Measurements from ENCODE around the gene MUC4. TPM values are rescaled to one million over a fixed set of nuclear protein-coding genes. Genes with fewer than 3 reads are reported as not detected.
"Not testable (repeated sequence)": the region's sequence is repeated elsewhere in the genome, so short reads cannot be mapped to it uniquely, and the experiment has no call there.

MUC4 gene
- total RNA-seq, 2 donors from 2014 or later = not detected

DNA sequence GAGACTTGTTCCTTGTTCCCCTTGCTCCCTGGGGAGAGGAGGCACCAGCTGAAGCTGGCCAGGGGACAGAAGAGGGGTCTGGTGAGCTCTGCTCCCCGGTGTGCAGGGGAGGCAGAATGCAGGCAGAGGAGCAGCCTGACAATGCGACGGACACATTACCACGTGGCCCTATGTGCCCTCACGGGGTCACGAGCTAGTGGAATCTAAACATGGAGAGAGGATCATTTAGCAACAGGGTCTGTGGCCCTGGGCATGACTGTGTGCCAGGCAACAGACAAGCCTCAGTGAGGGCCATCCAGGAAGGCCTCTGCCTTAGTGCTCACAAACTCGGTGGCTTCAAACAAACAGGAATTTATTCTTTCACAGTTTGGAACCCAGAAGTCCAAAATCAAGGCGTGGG lies 8.5 kb upstream of the MUC4 start:
- no peak for TF ChIP-seq POLR2A (IDR thresholded peaks at IDR 0.05)
- TF ChIP-seq, protein P1, sequence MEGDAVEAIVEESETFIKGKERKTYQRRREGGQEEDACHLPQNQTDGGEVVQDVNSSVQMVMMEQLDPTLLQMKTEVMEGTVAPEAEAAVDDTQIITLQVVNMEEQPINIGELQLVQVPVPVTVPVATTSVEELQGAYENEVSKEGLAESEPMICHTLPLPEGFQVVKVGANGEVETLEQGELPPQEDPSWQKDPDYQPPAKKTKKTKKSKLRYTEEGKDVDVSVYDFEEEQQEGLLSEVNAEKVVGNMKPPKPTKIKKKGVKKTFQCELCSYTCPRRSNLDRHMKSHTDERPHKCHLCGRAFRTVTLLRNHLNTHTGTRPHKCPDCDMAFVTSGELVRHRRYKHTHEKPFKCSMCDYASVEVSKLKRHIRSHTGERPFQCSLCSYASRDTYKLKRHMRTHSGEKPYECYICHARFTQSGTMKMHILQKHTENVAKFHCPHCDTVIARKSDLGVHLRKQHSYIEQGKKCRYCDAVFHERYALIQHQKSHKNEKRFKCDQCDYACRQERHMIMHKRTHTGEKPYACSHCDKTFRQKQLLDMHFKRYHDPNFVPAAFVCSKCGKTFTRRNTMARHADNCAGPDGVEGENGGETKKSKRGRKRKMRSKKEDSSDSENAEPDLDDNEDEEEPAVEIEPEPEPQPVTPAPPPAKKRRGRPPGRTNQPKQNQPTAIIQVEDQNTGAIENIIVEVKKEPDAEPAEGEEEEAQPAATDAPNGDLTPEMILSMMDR (IDR thresholded peaks at IDR 0.05) = no peak
- no peak overlapping the region for H3K4me3 ChIP-seq

GRCh38 chr3:195818301-195818700 lies 6.6 kb upstream of the MUC4 start:
- Histone ChIP-seq H3K27ac (no peak overlapping the region), H3K9me3 (no peaks in the 10 kb centered on the region), H3K36me3 (replicated peaks in 1 of 2; ENCODE audit: insufficient read depth in 1 of 2, low read depth in 2 of 2) (no peaks in the 10 kb centered on the region), H3K4me3 (no peak overlapping the region), H3K4me1 (no peaks in the 10 kb centered on the region), H3K27me3 (peaks cover 0 to 6% of the 10 kb centered on the region in 2 donors)
- DNase-seq = no peak
- WGBS, 2 donors = 81 to 84% methylated on average over 12 to 21 of the region's 21 CpGs
- TF ChIP-seq POLR2A (IDR thresholded peaks at IDR 0.05) = no peak
- TF ChIP-seq, protein P1 (IDR thresholded peaks at IDR 0.05) = no peak
- intact Hi-C loops (cut with DNase I) = no loop called here
- no peak for ATAC-seq

More for the DNA sequence above, 8.5 kb upstream of the MUC4 start:
- intact Hi-C loops (cut with DNase I) = no loop called here
- no peak for DNase-seq
- 85 to 100% methylated on average over 1 to 8 of the region's 8 CpGs for WGBS, 2 donors
- Histone ChIP-seq H3K9me3 (no peaks in the 10 kb centered on the region), H3K27me3 (peaks cover 0 to 6% of the 10 kb centered on the region in 2 donors), H3K4me1 (no peaks in the 10 kb centered on the region), H3K36me3 (replicated peaks in 1 of 2; ENCODE audit: insufficient read depth in 1 of 2, low read depth in 2 of 2) (no peaks in the 10 kb centered on the region), H3K27ac (no peak overlapping the region)
- ATAC-seq = no peak

DNA sequence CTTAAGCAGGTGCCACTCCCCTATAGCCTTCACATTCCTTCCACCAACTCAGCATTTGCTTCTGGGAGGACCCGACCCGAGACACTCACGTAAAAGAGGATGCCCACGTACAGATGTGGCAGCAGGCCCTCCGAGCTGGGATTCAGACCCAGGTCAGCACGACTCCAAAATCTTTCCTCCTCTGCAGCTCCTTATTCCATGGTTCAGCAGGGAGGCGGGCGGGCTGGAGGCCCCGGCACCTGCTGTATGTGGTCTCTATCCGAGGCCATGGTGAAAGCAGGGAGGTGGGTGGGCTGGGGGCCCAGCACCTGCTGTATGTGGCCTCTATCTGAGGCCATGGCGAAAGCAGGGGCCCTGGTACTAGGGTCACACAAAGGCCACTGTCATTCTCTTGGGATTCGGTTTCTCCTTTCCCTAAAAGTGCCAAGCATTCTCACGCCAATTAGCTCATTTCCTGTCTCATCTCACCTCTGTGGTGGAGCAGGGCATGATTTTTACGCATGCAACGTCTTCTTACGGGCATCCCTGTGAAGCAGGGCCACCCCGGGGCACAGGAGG lies 5.9 kb upstream of the MUC4 start:
- 80 to 89% methylated on average over 17 of the region's 17 CpGs for WGBS, 2 donors
- Histone ChIP-seq H3K27ac (no peak overlapping the region), H3K9me3 (no peaks in the 10 kb centered on the region), H3K4me1 (no peaks in the 10 kb centered on the region), H3K36me3 (replicated peaks in 1 of 2; ENCODE audit: insufficient read depth in 1 of 2, low read depth in 2 of 2) (no peaks in the 10 kb centered on the region), H3K4me3 (no peak overlapping the region), H3K27me3 (peaks cover 0 to 6% of the 10 kb centered on the region in 2 donors)
- TF ChIP-seq, protein P1 (IDR thresholded peaks at IDR 0.05) = no peak
- no peak for TF ChIP-seq POLR2A (IDR thresholded peaks at IDR 0.05)
- ATAC-seq = no peak
- intact Hi-C loops (cut with DNase I) = no loop called here
- DNase-seq = no peak

- DNase-seq; H3K4me1 ChIP-seq; intact Hi-C loops (cut with DNase I); H3K9me3 ChIP-seq; H3K36me3 ChIP-seq (replicated peaks in 1 of 2; ENCODE audit: insufficient read depth in 1 of 2, low read depth in 2 of 2); H3K27ac ChIP-seq; H3K4me3 ChIP-seq; ATAC-seq: not testable (repeated sequence)
- H3K27me3 ChIP-seq = peaks cover 0 to 12% of the 10 kb centered on the region in 2 donors
- 92 to 93% methylated on average over 23 of the region's 23 CpGs for WGBS, 2 donors
These were observed 4.7 kb upstream of the MUC4 start for GRCh38 chr3:195816276-195816913.

DNA sequence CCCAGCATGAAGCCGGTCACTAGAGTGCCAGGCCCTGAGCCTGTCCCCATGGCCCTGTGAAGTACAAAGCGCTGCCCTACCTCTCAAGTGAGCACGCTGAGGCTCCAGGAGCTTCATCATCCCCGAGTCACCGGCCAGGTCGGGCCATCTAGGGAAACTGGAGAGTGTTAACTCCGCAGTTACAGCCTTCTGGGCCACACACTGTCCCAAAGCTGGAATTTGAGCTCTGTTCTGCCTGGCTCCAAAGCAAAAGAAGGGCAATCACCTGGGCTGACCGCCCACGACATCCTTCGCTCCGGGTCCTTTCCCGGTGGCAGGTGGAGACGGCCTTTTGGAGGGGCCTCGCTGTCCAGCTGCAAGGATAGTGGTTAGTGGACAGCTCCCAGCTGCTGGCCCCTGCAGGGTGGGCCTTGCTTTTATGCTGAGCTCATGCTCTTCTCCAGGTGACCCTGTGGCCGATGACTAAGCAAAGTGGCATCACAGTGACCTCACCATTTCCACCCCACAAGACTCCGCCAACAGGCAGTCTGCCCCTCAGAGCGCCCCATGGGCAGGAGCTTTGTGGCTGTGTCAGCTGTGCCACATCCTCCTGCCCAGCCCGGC lies 3.5 kb upstream of the MUC4 start:
- H3K27me3 ChIP-seq = peaks cover 0 to 10% of the 10 kb centered on the region in 2 donors
- intact Hi-C loops (cut with DNase I) = no loop called here
- TF ChIP-seq, protein P1 (IDR thresholded peaks at IDR 0.05) = no peak
- no peak for TF ChIP-seq POLR2A (IDR thresholded peaks at IDR 0.05)
- no peak overlapping the region for H3K27ac ChIP-seq
- DNase-seq (no peak), ATAC-seq (no peak)
- no peaks in the 10 kb centered on the region for H3K36me3 ChIP-seq (replicated peaks in 1 of 2; ENCODE audit: insufficient read depth in 1 of 2, low read depth in 2 of 2)
- no peaks in the 10 kb centered on the region for H3K9me3 ChIP-seq
- no peak overlapping the region for H3K4me3 ChIP-seq
- no peaks in the 10 kb centered on the region for H3K4me1 ChIP-seq
- WGBS, 2 donors = 73 to 76% methylated on average over 11 to 18 of the region's 18 CpGs

Measured in body of pancreas (tissue), 4 donors.